HCT116 (cell line): ENCODE results near the gene WWOX.

Source experiments
- CEBPB ChIP-seq: IDR thresholded peaks from 2 replicates; pipeline ENCODE4 v1.6.1; 2012; ENCODE audit warnings: low read depth
- CTCF ChIP-seq, 3 experiments: fragments of 200-600 bp in 1 of 3; sonication (generic) in 1 of 3; IDR thresholded peaks in 2 of 3; conservative IDR thresholded peaks in 1 of 3; 2 replicates each; pipeline ENCODE4 v1.5.1; 2012 to 2017; ENCODE audit warnings: low read depth in 2 of 3, low read length in 2 of 3, antibody characterized with exemption in 1 of 3, borderline replicate concordance in 1 of 3, control low read depth in 1 of 3, mild to moderate bottlenecking in 1 of 3, mixed read lengths in 1 of 3, mixed run types in 1 of 3, moderate library complexity in 1 of 3; ENCODE audit not compliant: insufficient read depth in 1 of 3
- ELF1 ChIP-seq: IDR thresholded peaks from 2 replicates; pipeline ENCODE4 v1.6.1; 2012; ENCODE audit warnings: low read depth, borderline replicate concordance
- EZH2phosphoT487 ChIP-seq: fragments of 200-600 bp; IDR thresholded peaks from 2 replicates; pipeline ENCODE4 v1.6.1; 2018; ENCODE audit warnings: antibody characterized with exemption, borderline replicate concordance
- FOSL1 ChIP-seq: IDR thresholded peaks from 2 replicates; pipeline ENCODE4 v1.6.1; 2012; ENCODE audit warnings: low read depth
- POLR2A ChIP-seq: IDR thresholded peaks from 2 replicates; pipeline ENCODE4 v1.7.0; 2011; ENCODE audit warnings: borderline replicate concordance; ENCODE audit not compliant: insufficient read depth, insufficient read length; ENCODE audit errors: extremely low read depth
- POLR2AphosphoS5 ChIP-seq: IDR thresholded peaks from 2 replicates; pipeline ENCODE4 v1.6.1; 2011; ENCODE audit warnings: mild to moderate bottlenecking, low read depth, low read length, moderate library complexity
- RAD21 ChIP-seq: IDR thresholded peaks from 2 replicates; pipeline ENCODE4 v1.6.1; 2012; ENCODE audit warnings: low read depth, mild to moderate bottlenecking
- SIN3A ChIP-seq: IDR thresholded peaks from 2 replicates; pipeline ENCODE4 v1.6.1; 2012; ENCODE audit warnings: low read depth
- SRF ChIP-seq: IDR thresholded peaks from 2 replicates; pipeline ENCODE4 v1.6.1; 2012; ENCODE audit warnings: low read depth
- ZNF274 ChIP-seq: fragments of 200-500 bp; sonication (Bioruptor generic); IDR thresholded peaks from 2 replicates; pipeline ENCODE4 v1.6.1; 2014; ENCODE audit warnings: mild to moderate bottlenecking, low read depth, low read length, inconsistent platforms

GRCh38 chr16:78597809-78598570 lies 498.5 kb downstream of the WWOX start:
- TF ChIP-seq CTCF (IDR thresholded peaks at IDR 0.05 in 2 of 3, conservative IDR thresholded peaks at IDR 0.05 in 1 of 3; ENCODE audit: borderline replicate concordance in 1 of 3, insufficient read depth in 1 of 3, low read depth in 2 of 3, low read length in 2 of 3) (no peak), EZH2phosphoT487 (no peak), POLR2A (no peak), SRF (no peak), RAD21 (no peak), FOSL1 (no peak), ELF1 (no peak), POLR2AphosphoS5 (no peak), ZNF274 (no peak), CEBPB (no peak), SIN3A (no peak)
